HEK293T (cell line): ENCODE measurements around the gene DENND2A.
A peak's percentile ranks its signal among the peaks of the same experiment; 100 is the strongest.

Experiments
- CTCF ChIA-PET: fragments of 350-600 bp; formaldehyde crosslinking; extraction: SDS; loops from one replicate; lab custom pipeline; 2021; ENCODE audit warnings: antibody characterized with exemption, inconsistent platforms; lab: Yijun Ruan, JAX
- POLR2A ChIA-PET: fragments of 350-600 bp; formaldehyde crosslinking; extraction: SDS; loops from one replicate; lab custom pipeline; 2020; ENCODE audit warnings: antibody characterized with exemption, inconsistent platforms; lab: Yijun Ruan, JAX
- DNase-seq: peaks from one replicate; pipeline ENCODE4 v3.0.0; 2012; ENCODE audit warnings: mixed read lengths; ENCODE audit errors: extremely low spot score
- ARNT ChIP-seq: fragments of 450-650 bp; IDR thresholded peaks from 2 replicates; pipeline ENCODE4 v1.6.1; 2017; ENCODE audit warnings: mild to moderate bottlenecking
- BHLHE40 ChIP-seq: fragments of 450-650 bp; IDR thresholded peaks from 2 replicates; pipeline ENCODE4 v1.6.1; 2016; ENCODE audit warnings: mild to moderate bottlenecking, moderate library complexity, borderline replicate concordance
- CTBP1 ChIP-seq: fragments of 450-650 bp; IDR thresholded peaks from 2 replicates; pipeline ENCODE4 v1.6.1; 2016; ENCODE audit warnings: borderline replicate concordance
- ELF4 ChIP-seq: fragments of 450-650 bp; IDR thresholded peaks from 2 replicates; pipeline ENCODE4 v1.6.1; 2017; ENCODE audit warnings: antibody characterized with exemption
- FOXA1 ChIP-seq: fragments of 450-650 bp; IDR thresholded peaks from 2 replicates; pipeline ENCODE4 v1.6.1; 2016; ENCODE audit warnings: mild to moderate bottlenecking
- FOXK2 ChIP-seq: fragments of 450-650 bp; IDR thresholded peaks from 2 replicates; pipeline ENCODE4 v1.6.1; 2016; ENCODE audit warnings: mild to moderate bottlenecking
- FOXM1 ChIP-seq: fragments of 450-650 bp; IDR thresholded peaks from 2 replicates; pipeline ENCODE4 v1.6.1; 2017; ENCODE audit warnings: mild to moderate bottlenecking, borderline replicate concordance
- HDGF ChIP-seq: fragments of 450-650 bp; IDR thresholded peaks from 2 replicates; pipeline ENCODE4 v1.6.1; 2017; ENCODE audit warnings: antibody characterized with exemption, borderline replicate concordance
- L3MBTL2 ChIP-seq: fragments of 450-650 bp; conservative IDR thresholded peaks from 2 replicates; pipeline ENCODE4 v1.6.1; 2016; ENCODE audit warnings: mild to moderate bottlenecking
- LEF1 ChIP-seq: fragments of 450-650 bp; IDR thresholded peaks from 2 replicates; pipeline ENCODE4 v1.6.1; 2017; ENCODE audit warnings: mild to moderate bottlenecking, borderline replicate concordance
- NFRKB ChIP-seq: fragments of 450-650 bp; IDR thresholded peaks from 2 replicates; pipeline ENCODE4 v1.6.1; 2016; ENCODE audit warnings: mild to moderate bottlenecking, moderate library complexity
- PKNOX1 ChIP-seq: fragments of 450-650 bp; IDR thresholded peaks from 2 replicates; pipeline ENCODE4 v1.6.1; 2016
- SP1 ChIP-seq: fragments of 450-650 bp; IDR thresholded peaks from 2 replicates; pipeline ENCODE4 v1.6.1; 2017
- SUZ12 ChIP-seq: fragments of 450-650 bp; IDR thresholded peaks from 2 replicates; pipeline ENCODE4 v1.6.1; 2016; ENCODE audit warnings: mild to moderate bottlenecking
- TARDBP ChIP-seq: fragments of 450-650 bp; IDR thresholded peaks from 2 replicates; pipeline ENCODE4 v1.6.1; 2016
- ZNF384 ChIP-seq: fragments of 450-650 bp; IDR thresholded peaks from 2 replicates; pipeline ENCODE4 v1.6.1; 2016

Gene DENND2A

GRCh38 chr7:140640727-140641523 is at the start of gene DENND2A:
Gene DENND2A (minus strand): TSS chr7:140640813. CDS start chr7:140602397, 38,416 bp downstream.
- CTCF ChIA-PET = no interaction called here

GRCh38 chr7:140689199-140690152 is 48.9 kb upstream of the DENND2A start:
- ChIA-PET CTCF (interaction anchor here (0.7 kb wide), 1 partner anchor 34 kb away, joined by 3 read pairs; no protein-coding TSS in a partner anchor), POLR2A (no interaction called here)
- no peak for TF ChIP-seq FOXM1
- TF ChIP-seq SUZ12 = no peak
- TF ChIP-seq FOXK2 = no peak
- TF ChIP-seq HDGF = no peak
- no peak for TF ChIP-seq SP1
- no peak for TF ChIP-seq LEF1
- TF ChIP-seq L3MBTL2 = no peak
- TF ChIP-seq NFRKB = no peak
- TF ChIP-seq BHLHE40 = no peak
- TF ChIP-seq ZNF384 = no peak
- no peak for TF ChIP-seq PKNOX1
- no peak for TF ChIP-seq CTBP1
- no peak for TF ChIP-seq FOXA1
- TF ChIP-seq TARDBP = no peak
- TF ChIP-seq ARNT = no peak
- DNase-seq = no peak

More at GRCh38 chr7:140640727-140641523, at the start of gene DENND2A:
- DNase-seq = peak; percentile 81
- TF ChIP-seq FOXA1 (no peak), ARNT (no peak), LEF1 (no peak), PKNOX1 (no peak), TARDBP (no peak), FOXM1 (no peak), SP1 (no peak), ZNF384 (no peak), FOXK2 (no peak), HDGF (peak; percentile 85; the same call in 1 of the 2 replicates), BHLHE40 (no peak), NFRKB (no peak), CTBP1 (no peak), SUZ12 (no peak), L3MBTL2 (peak; percentile 86), ELF4 (no peak)
- POLR2A ChIA-PET = interaction anchor here (0.6 to 1.5 kb wide), 5 partner anchors 12 to 163 kb away, joined by 3 to 5 read pairs (median 3); no protein-coding TSS in a partner anchor

- POLR2A ChIA-PET = no interaction called here
- CTCF ChIA-PET = no interaction called here
- DNase-seq = no peak
- TF ChIP-seq SP1 (no peak), ZNF384 (no peak), L3MBTL2 (no peak), ELF4 (no peak), BHLHE40 (no peak), PKNOX1 (no peak), TARDBP (no peak), FOXK2 (no peak), SUZ12 (no peak), NFRKB (no peak), LEF1 (no peak), FOXM1 (no peak), ARNT (no peak), CTBP1 (no peak), FOXA1 (no peak), HDGF (no peak)
Observed at GRCh38 chr7:140688341-140688740, 47.7 kb upstream of the DENND2A start.

- no peak for TF ChIP-seq SP1
- no peak for TF ChIP-seq TARDBP
- TF ChIP-seq SUZ12 = no peak
- no peak for TF ChIP-seq ZNF384
- no peak for TF ChIP-seq BHLHE40
- TF ChIP-seq ARNT = no peak
- no peak for TF ChIP-seq HDGF
- TF ChIP-seq CTBP1 = no peak
- no peak for TF ChIP-seq FOXM1
- TF ChIP-seq PKNOX1 = no peak
- TF ChIP-seq NFRKB = no peak
- TF ChIP-seq FOXK2 = no peak
- DNase-seq = no peak
- ChIA-PET POLR2A (interaction anchor here (1.9 kb wide), 1 partner anchor 12 kb away, joined by 9 read pairs; no protein-coding TSS in a partner anchor), CTCF (interaction anchor here (0.5 kb wide), 1 partner anchor 327 kb away, joined by 3 read pairs; no protein-coding TSS in a partner anchor)
Observed at GRCh38 chr7:140686921-140687320, 46.3 kb upstream of the DENND2A start.
